ENCODE data around the gene EMILIN3. TPM values are rescaled to one million over a fixed set of nuclear protein-coding genes. Genes with fewer than 3 reads are reported as not detected.
A peak's percentile ranks its signal among the peaks of the same experiment; 100 is the strongest.

Gene EMILIN3, protein sequence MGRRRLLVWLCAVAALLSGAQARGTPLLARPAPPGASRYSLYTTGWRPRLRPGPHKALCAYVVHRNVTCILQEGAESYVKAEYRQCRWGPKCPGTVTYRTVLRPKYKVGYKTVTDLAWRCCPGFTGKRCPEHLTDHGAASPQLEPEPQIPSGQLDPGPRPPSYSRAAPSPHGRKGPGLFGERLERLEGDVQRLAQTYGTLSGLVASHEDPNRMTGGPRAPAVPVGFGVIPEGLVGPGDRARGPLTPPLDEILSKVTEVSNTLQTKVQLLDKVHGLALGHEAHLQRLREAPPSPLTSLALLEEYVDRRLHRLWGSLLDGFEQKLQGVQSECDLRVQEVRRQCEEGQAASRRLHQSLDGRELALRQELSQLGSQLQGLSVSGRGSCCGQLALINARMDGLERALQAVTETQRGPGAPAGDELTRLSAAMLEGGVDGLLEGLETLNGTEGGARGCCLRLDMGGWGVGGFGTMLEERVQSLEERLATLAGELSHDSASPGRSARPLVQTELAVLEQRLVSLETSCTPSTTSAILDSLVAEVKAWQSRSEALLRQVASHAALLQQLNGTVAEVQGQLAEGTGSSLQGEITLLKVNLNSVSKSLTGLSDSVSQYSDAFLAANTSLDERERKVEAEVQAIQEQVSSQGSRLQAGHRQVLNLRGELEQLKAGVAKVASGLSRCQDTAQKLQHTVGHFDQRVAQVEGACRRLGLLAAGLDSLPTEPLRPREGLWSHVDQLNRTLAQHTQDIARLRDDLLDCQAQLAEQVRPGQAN
- total RNA-seq, result not detected

- Mint-ChIP-seq H3K27me3 (peaks cover 45% of the 10 kb centered on the region), H3K36me3 (peaks cover 4% of the 10 kb centered on the region), H3K27ac (no peak within 1 kb of the TSS), H3K4me3 (peak within 1 kb of the TSS; percentile 67), H3K4me1 (no peaks in the 10 kb centered on the region), H3K9me3 (peaks cover 6% of the 10 kb centered on the region)
- DNase-seq (no peak), ATAC-seq (ENCODE audit: low read depth) (peak; percentile 26)
- POLR2A ChIA-PET, result no interaction called here
Measured at GRCh38 chr20:41366546-41367392, at the start of gene EMILIN3. EMILIN3 (minus strand) TSS chr20:41366818; CDS start chr20:41366634, 184 bp downstream.

DNA sequence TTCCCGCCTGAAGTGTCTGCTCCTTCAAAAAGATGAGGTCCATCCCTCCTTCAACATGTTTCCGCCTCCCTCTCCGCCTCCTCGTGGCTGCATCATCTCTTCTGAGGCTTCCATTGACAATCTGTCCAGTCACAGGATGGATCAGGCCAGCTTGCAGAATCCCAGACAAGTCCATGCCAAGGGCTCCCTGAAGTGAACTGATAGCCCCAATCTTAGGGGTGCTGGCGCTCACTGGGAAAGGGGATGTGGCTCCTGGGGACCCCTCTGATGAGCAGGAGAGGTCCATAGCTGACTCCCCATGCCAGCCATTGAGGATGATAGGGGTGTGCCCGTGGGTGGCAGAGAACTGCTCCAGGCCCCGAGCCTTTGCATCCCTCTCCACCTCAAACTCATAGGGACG, 48.6 kb upstream of the EMILIN3 start:
- Mint-ChIP-seq H3K27ac (no peak overlapping the region), H3K4me1 (peaks cover 5% of the 10 kb centered on the region), H3K9me3 (no peaks in the 10 kb centered on the region), H3K27me3 (no peaks in the 10 kb centered on the region), H3K36me3 (peaks cover 23% of the 10 kb centered on the region), H3K4me3 (no peak overlapping the region)
- DNase-seq (no peak), ATAC-seq (ENCODE audit: low read depth) (no peak)
- POLR2A ChIA-PET, result no interaction called here

- DNase-seq (no peak), ATAC-seq (ENCODE audit: low read depth) (no peak)
- Mint-ChIP-seq H3K27ac (no peak overlapping the region), H3K27me3 (no peaks in the 10 kb centered on the region), H3K4me3 (no peak overlapping the region), H3K9me3 (no peaks in the 10 kb centered on the region), H3K36me3 (peaks cover 21% of the 10 kb centered on the region), H3K4me1 (peaks cover 16% of the 10 kb centered on the region)
- POLR2A ChIA-PET, result no interaction called here
Measured at GRCh38 chr20:41413169-41413568, 46.6 kb upstream of the EMILIN3 start.

GRCh38 chr20:41412324-41413120, 45.9 kb upstream of the EMILIN3 start:
- ATAC-seq (ENCODE audit: low read depth), result no peak
- Mint-ChIP-seq H3K9me3 (no peaks in the 10 kb centered on the region), H3K27me3 (no peaks in the 10 kb centered on the region), H3K4me1 (peaks cover 17% of the 10 kb centered on the region), H3K36me3 (peaks cover 18% of the 10 kb centered on the region), H3K4me3 (no peak overlapping the region), H3K27ac (no peak overlapping the region)
- DNase-seq, result no peak
- POLR2A ChIA-PET, result no interaction called here

- DNase-seq (no peak), ATAC-seq (ENCODE audit: low read depth) (no peak)
- peaks cover 23% of the 10 kb centered on the region for H3K36me3 Mint-ChIP-seq
- H3K27ac Mint-ChIP-seq, result no peak overlapping the region
- peaks cover 20% of the 10 kb centered on the region for H3K4me1 Mint-ChIP-seq
- no peaks in the 10 kb centered on the region for H3K27me3 Mint-ChIP-seq
- no peaks in the 10 kb centered on the region for H3K9me3 Mint-ChIP-seq
- POLR2A ChIA-PET, result no interaction called here
- no peak overlapping the region for H3K4me3 Mint-ChIP-seq
Measured at GRCh38 chr20:41411391-41411847, 44.8 kb upstream of the EMILIN3 start.

DNA sequence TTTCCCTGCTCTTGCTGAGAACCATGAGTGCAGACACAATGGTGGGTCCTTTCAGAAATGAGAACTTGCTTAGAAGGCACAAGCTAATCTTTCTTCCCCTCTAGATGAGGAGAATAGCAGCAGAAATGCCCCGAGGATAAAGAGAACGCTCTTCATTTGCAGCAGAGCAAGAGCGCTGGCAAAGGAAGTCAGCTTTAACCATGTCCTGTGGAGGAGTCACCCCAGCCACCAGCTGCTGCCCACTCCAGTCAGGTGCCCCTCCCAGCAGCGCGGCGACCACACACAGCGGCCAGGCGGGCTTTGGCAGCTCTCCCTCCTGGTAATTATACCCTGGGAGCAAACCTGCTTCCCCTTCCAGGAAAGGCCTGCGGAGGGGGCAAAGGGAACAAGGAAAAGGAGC, 42.4 kb upstream of the EMILIN3 start:
- peaks cover 18% of the 10 kb centered on the region for H3K36me3 Mint-ChIP-seq
- POLR2A ChIA-PET, result interaction anchor here (1.2 kb wide), 1 partner anchor 12 kb away, joined by 3 read pairs; no protein-coding TSS in a partner anchor

DNA sequence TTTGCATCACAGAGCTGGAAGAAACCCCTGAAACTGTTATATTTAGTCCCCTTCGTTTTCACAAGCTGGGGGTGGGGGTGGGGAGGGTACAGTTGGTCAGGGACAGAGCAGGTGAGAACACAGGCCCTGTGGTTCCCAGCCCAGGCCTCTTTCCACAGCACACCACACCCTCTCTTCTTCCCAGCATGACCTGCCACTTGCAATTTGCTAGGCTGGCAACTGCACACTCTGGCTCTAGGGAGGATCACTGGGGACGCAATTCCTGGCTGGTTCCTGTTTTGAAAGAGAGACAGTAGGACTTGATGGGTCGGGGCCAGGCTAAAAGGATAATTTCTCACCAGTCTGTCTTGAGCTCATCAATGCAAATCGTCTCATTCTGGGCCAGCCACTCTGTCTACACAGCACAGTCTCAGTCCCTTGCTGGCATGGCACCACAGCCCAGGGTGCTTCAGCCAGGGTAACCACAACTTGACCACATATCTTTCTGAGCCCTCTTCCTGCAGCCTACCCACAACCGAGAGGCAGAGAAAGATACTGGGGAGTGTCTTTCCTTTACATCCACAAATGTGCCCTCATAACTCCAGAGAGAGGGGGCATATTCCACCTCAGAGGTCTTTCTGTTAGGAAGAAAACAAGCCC, 41.7 kb upstream of the EMILIN3 start:
- ATAC-seq (ENCODE audit: low read depth) (peak; percentile 77), DNase-seq (peak; percentile 37)
- H3K36me3 Mint-ChIP-seq, result peaks cover 16% of the 10 kb centered on the region
- no peaks in the 10 kb centered on the region for H3K27me3 Mint-ChIP-seq
- peaks cover 24% of the 10 kb centered on the region for H3K4me1 Mint-ChIP-seq
- POLR2A ChIA-PET, result interaction anchor here (1.2 kb wide), 1 partner anchor 100 kb away, joined by 3 read pairs; no protein-coding TSS in a partner anchor
- no peaks in the 10 kb centered on the region for H3K9me3 Mint-ChIP-seq
- peak overlapping the region; percentile 47 for H3K4me3 Mint-ChIP-seq
- peak overlapping the region; percentile 54 for H3K27ac Mint-ChIP-seq

More for the DNA sequence above, 42.4 kb upstream of the EMILIN3 start:
- ATAC-seq (ENCODE audit: low read depth) (peak; percentile 26), DNase-seq (no peak)
- Mint-ChIP-seq H3K9me3 (no peaks in the 10 kb centered on the region), H3K4me1 (peaks cover 23% of the 10 kb centered on the region), H3K4me3 (peak overlapping the region; percentile 47), H3K27ac (peak overlapping the region; percentile 54), H3K27me3 (no peaks in the 10 kb centered on the region)

GRCh38 chr20:41407607-41408006, 41.0 kb upstream of the EMILIN3 start:
- POLR2A ChIA-PET, result interaction anchor here (1.2 kb wide), 1 partner anchor 100 kb away, joined by 3 read pairs; no protein-coding TSS in a partner anchor
- H3K9me3 Mint-ChIP-seq, result no peaks in the 10 kb centered on the region

DNA sequence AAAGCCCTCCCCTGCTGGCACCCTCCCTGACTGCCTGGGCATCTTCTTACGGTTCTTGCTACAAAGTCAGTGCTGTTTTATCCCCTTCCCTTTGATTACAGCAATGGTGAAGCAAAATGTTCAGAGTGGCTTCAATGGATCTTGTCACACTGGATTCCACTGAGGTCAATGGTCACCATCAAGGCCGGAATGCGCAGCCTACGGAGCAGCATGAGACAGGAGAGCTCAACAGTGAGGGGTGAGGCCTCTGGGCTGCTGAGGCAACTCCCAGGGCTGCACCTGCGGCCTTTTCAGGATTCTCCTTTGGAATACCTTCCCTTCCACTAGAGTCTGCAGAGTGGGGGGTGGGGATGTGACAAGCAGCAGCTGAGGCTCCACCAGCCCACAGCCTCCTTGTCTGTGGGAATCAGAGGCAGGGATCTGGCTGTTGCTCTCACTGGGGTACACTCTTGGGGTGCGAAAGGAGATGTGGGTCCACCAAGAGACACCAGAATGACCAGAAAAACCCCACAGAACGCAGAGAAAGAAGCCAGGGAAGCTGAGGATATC, 40.4 kb upstream of the EMILIN3 start:
- Mint-ChIP-seq H3K4me3 (no peak overlapping the region), H3K36me3 (peaks cover 21% of the 10 kb centered on the region), H3K9me3 (no peaks in the 10 kb centered on the region), H3K27me3 (no peaks in the 10 kb centered on the region), H3K27ac (no peak overlapping the region), H3K4me1 (peaks cover 25% of the 10 kb centered on the region)
- ATAC-seq (ENCODE audit: low read depth) (no peak), DNase-seq (no peak)
- POLR2A ChIA-PET, result no interaction called here

More at GRCh38 chr20:41407607-41408006, 41.0 kb upstream of the EMILIN3 start:
- Mint-ChIP-seq H3K36me3 (peaks cover 19% of the 10 kb centered on the region), H3K27me3 (no peaks in the 10 kb centered on the region), H3K27ac (no peak overlapping the region), H3K4me1 (peaks cover 25% of the 10 kb centered on the region), H3K4me3 (no peak overlapping the region)
- ATAC-seq (ENCODE audit: low read depth) (no peak), DNase-seq (no peak)

- Mint-ChIP-seq H3K4me3 (no peak overlapping the region), H3K4me1 (peaks cover 23% of the 10 kb centered on the region), H3K9me3 (no peaks in the 10 kb centered on the region), H3K36me3 (peaks cover 21% of the 10 kb centered on the region), H3K27ac (no peak overlapping the region), H3K27me3 (no peaks in the 10 kb centered on the region)
- DNase-seq, result no peak
- POLR2A ChIA-PET, result no interaction called here
- ATAC-seq (ENCODE audit: low read depth), result no peak
Measured at GRCh38 chr20:41406353-41406752, 39.7 kb upstream of the EMILIN3 start.

- Mint-ChIP-seq H3K27ac (no peak overlapping the region), H3K4me1 (peaks cover 21% of the 10 kb centered on the region), H3K27me3 (no peaks in the 10 kb centered on the region), H3K4me3 (no peak overlapping the region), H3K36me3 (peaks cover 18% of the 10 kb centered on the region), H3K9me3 (no peaks in the 10 kb centered on the region)
- ATAC-seq (ENCODE audit: low read depth) (no peak), DNase-seq (no peak)
- POLR2A ChIA-PET, result no interaction called here
Measured at GRCh38 chr20:41405436-41405835, 38.8 kb upstream of the EMILIN3 start.

DNA sequence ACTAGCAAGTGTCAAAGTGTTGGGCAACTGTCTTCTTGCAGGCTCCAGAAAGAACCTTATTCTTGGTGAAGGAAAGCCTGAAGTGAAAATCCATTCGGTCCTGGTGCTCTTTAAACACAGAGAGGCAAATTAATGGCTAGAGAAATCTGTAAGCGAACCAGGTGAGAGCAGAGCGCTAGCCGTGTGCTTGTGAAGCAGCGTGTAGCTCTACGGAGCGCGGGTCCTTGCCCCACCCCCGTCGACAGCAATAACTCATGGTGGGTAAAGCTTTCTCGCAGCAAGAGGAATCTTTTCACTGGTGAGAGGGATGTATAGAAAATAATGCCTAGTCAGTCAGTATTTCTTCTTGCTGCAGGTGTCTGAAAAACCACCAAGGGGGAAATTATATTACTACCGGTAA, 37.0 kb upstream of the EMILIN3 start:
- Mint-ChIP-seq H3K27me3 (no peaks in the 10 kb centered on the region), H3K9me3 (no peaks in the 10 kb centered on the region), H3K4me3 (no peak overlapping the region), H3K4me1 (peaks cover 14% of the 10 kb centered on the region), H3K27ac (no peak overlapping the region), H3K36me3 (peaks cover 16% of the 10 kb centered on the region)
- ATAC-seq (ENCODE audit: low read depth) (no peak), DNase-seq (no peak)
- POLR2A ChIA-PET, result no interaction called here
